Fibroblast of pulmonary artery (primary cell): ENCODE results near the gene CASKIN2.
A peak's percentile ranks its signal among the peaks of the same experiment; 100 is the strongest.
"Not testable (repeated sequence)": the region's sequence is repeated elsewhere in the genome, so short reads cannot be mapped to it uniquely, and the experiment has no call there.

Experiments
- DNase-seq: peaks from one replicate; pipeline ENCODE4 v3.0.0-alpha.2; 2010; ENCODE audit warnings: low read depth
- H3K4me3 ChIP-seq: replicated peaks from 2 replicates; pipeline ENCODE4 v1.5.1; 2011; ENCODE audit warnings: low read depth, mild to moderate bottlenecking, control low read depth, low read length, moderate library complexity
- TF ChIP-seq, protein P1 (sequence below): IDR thresholded peaks from 2 replicates; pipeline ENCODE4 v1.5.1; 2011; ENCODE audit warnings: mild to moderate bottlenecking, control low read depth, low read length, inconsistent platforms; ENCODE audit errors: missing control alignments

Gene CASKIN2

GRCh38 chr17:75481194-75482068, 33.9 kb downstream of the CASKIN2 start:
- TF ChIP-seq, protein P1, sequence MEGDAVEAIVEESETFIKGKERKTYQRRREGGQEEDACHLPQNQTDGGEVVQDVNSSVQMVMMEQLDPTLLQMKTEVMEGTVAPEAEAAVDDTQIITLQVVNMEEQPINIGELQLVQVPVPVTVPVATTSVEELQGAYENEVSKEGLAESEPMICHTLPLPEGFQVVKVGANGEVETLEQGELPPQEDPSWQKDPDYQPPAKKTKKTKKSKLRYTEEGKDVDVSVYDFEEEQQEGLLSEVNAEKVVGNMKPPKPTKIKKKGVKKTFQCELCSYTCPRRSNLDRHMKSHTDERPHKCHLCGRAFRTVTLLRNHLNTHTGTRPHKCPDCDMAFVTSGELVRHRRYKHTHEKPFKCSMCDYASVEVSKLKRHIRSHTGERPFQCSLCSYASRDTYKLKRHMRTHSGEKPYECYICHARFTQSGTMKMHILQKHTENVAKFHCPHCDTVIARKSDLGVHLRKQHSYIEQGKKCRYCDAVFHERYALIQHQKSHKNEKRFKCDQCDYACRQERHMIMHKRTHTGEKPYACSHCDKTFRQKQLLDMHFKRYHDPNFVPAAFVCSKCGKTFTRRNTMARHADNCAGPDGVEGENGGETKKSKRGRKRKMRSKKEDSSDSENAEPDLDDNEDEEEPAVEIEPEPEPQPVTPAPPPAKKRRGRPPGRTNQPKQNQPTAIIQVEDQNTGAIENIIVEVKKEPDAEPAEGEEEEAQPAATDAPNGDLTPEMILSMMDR, result no peak
- DNase-seq, result no peak
- no peak overlapping the region for H3K4me3 ChIP-seq

DNA sequence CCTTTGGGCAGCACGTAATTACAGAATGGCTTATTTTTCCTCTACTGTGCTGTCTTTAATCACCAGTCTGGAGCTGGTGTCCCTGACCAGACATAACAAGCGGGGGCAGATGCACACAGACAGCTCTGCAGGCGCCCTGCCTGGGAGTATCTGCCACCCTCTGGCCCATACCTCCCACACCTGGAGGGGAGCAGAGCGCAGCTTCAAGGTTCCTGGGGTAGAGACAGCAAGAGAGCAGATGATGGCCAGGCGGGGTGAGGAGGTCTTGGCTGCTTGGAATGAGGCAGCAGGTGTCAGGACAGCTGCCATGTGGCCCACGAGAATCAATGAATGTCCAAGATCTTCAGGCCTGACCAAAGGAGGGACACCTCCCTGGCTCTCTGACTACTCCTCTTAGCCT, 35.1 kb downstream of the CASKIN2 start:
- DNase-seq, result no peak
- TF ChIP-seq, protein P1, result no peak
- H3K4me3 ChIP-seq, result no peak overlapping the region

DNA sequence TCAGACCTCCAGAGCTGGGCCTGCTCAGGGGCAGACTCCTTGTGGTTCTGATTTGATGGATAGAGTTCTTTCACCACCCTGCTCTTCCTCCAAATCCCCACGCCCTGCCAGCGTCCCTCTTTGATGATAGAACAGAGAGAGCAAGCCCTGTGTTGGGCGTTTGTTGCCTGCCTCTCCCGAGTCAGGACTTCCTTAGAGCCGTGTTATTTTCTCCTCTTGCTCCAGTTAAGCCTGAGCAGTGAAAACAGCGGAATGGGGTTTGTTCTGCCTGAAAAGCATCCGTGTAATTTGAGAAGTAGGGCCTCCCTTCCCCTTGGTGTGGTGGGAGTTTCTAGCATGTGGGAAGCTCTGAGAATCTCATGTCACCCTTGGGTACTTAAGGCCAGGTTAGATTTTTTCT, 36.8 kb downstream of the CASKIN2 start:
- TF ChIP-seq, protein P1, result no peak
- no peak overlapping the region for H3K4me3 ChIP-seq
- DNase-seq, result no peak

DNA sequence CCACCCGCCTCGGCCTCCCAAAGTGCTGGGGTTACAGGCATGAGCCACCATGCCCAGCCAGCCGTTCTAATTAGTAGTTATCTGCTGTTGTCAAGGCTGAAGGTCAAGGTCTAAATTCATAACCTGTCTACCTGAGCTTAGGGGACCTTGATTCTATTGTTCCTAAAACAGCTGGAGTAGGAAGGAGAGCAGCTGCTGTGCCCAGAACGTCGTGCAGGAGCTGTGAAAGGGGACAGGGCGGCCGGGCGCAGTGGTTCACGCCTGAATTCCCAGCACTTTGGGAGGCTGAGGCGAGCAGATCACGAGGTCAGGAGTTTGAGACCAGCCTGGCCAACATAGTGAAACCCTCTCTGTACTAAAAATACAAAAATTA, 37.9 kb downstream of the CASKIN2 start:
- H3K4me3 ChIP-seq, DNase-seq: not testable (repeated sequence)

GRCh38 chr17:75476752-75477489, 38.4 kb downstream of the CASKIN2 start:
- DNase-seq, result no peak
- TF ChIP-seq, protein P1, result no peak
- H3K4me3 ChIP-seq, result no peak overlapping the region

DNA sequence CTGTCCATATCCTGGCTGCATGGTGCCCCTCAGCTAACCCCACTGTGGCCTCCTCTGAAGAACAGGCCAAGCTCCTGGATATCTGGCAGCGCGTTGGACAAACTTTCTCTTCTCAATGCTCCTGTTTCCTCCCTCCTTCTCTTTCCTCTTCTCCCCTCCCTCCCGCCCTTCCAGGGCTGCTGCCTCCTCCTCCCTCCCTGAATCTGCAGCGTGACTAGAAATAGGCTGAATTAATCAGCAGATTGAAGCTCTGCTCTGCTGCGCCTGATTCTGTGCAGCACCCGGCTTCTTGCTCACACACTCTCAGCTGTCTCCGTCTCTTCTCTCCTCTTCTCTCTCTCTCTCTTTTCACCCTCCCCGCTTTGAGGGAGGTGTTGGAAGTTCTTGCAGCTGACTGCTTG, 39.1 kb downstream of the CASKIN2 start:
- H3K4me3 ChIP-seq, result no peak overlapping the region
- DNase-seq, result peak; percentile 50
- TF ChIP-seq, protein P1, result no peak

- DNase-seq, result peak; percentile 47
- H3K4me3 ChIP-seq, result no peak overlapping the region
- TF ChIP-seq, protein P1, result no peak
These were observed 39.5 kb downstream of the CASKIN2 start for GRCh38 chr17:75475851-75476250.
